ENCODE results near the gene CFDP1.

The CFDP1 gene

DNA sequence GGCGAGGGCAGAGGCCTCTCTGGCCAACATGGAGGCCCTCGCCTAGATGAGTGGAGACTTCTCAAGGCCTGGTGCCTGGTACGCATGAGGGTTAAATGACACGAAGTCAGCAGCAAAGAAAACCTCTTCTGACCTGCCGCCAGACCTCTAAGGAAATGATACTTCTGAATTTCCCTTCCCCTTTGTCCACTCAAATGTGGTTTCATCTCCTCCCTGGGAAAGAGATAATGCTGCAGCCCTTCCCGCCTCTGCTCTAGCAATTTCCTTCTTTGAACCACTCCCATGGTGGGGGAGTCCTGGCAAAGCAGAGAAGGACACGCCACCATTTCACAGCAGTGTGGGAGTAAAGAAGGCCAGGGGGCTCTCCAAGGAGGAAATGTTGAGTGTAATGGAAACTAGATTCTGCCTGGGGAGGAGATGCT, 116.2 kb downstream of the CFDP1 start:
- TF ChIP-seq, protein P1, sequence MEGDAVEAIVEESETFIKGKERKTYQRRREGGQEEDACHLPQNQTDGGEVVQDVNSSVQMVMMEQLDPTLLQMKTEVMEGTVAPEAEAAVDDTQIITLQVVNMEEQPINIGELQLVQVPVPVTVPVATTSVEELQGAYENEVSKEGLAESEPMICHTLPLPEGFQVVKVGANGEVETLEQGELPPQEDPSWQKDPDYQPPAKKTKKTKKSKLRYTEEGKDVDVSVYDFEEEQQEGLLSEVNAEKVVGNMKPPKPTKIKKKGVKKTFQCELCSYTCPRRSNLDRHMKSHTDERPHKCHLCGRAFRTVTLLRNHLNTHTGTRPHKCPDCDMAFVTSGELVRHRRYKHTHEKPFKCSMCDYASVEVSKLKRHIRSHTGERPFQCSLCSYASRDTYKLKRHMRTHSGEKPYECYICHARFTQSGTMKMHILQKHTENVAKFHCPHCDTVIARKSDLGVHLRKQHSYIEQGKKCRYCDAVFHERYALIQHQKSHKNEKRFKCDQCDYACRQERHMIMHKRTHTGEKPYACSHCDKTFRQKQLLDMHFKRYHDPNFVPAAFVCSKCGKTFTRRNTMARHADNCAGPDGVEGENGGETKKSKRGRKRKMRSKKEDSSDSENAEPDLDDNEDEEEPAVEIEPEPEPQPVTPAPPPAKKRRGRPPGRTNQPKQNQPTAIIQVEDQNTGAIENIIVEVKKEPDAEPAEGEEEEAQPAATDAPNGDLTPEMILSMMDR (IDR thresholded peaks at IDR 0.05; ENCODE audit: low read depth, low read length): no peak
- H3K4me3 ChIP-seq (ENCODE audit: low read depth, low read length): no peak overlapping the region

DNA sequence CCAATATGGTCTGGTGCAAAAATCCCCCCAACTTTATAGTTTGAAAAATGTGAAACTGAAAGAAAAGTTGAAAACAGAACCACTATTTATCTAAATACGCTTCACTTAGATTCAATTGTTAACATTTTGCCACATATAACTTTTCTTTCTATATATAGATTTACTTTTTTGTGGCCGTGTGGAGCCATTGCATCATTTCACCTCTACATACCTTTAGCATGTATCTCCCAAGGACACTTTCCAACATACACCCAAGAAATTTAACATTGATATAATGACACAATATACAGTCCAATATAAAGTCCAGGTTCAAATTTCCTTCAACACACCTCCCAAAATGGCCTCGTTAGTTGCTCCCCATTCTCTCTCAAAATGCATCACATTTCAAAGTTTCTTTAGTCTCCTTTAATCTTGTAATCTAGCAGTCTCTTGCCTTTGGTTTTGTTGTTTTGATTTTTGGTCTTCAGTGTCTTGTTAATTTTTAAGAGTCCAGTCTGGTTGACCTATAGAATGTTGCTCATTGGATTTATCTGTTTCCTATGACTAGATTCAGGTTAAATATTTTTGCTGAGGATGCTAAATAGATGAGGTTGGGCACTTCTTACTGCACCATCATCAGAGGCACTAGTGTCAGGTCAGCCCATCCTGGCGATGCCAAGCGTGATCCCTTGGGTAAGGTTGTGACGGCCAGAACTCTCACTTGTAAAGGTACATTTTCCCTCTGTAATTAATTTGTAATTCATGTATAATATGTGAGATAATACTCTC, 117.6 kb downstream of the CFDP1 start:
- TF ChIP-seq, protein P1 (IDR thresholded peaks at IDR 0.05; ENCODE audit: low read depth, low read length): no peak
- H3K4me3 ChIP-seq (ENCODE audit: low read depth, low read length): no peak overlapping the region

DNA sequence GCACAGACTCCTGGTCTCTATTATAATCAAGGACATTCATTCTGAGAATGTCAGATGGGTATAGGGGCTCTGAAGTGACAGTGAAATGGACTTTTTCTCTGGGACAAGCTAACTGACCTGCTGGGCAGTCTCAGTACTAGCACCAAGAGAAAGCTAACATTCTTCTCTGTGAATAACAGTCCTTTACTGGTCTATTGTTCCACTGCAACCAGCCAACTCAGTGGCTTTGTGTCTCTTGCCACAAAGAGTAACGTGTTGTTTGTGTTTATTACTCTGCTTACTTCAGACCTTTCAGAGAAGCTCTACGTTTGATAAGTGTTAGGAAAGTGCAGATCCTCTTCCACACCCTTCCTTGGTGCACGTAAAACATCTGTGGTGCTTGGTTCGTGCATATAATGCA, 120.4 kb downstream of the CFDP1 start:
- H3K4me3 ChIP-seq (ENCODE audit: low read depth, low read length): no peak overlapping the region
- TF ChIP-seq, protein P1 (IDR thresholded peaks at IDR 0.05; ENCODE audit: low read depth, low read length): no peak

DNA sequence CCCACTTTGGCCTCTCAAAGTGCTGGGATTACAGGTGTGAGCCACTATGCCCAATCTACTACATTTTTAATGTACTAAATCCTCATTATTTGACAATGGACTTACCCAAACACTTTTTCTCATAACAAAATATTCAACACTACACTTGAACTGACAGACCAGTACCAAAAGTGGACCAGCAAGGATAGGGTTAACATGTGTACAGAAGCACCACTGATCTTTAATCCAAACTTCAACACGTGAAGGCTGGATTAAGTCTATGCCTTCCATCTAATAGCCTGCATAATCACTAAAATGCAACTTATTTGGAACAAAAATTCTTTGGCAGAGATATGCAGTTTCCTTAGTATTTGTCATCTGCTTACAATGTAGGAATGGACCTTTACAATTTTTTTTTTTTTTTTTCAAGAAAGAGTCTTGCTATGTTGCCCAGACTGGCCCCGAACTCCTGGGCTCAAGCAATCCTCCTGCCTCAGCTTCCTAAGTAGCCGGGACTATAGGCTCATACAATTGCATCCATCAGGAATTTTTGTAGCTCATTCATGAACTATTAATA, 121.8 kb downstream of the CFDP1 start:
- no peak overlapping the region for H3K4me3 ChIP-seq (ENCODE audit: low read depth, low read length)
- TF ChIP-seq, protein P1 (IDR thresholded peaks at IDR 0.05; ENCODE audit: low read depth, low read length): no peak

DNA sequence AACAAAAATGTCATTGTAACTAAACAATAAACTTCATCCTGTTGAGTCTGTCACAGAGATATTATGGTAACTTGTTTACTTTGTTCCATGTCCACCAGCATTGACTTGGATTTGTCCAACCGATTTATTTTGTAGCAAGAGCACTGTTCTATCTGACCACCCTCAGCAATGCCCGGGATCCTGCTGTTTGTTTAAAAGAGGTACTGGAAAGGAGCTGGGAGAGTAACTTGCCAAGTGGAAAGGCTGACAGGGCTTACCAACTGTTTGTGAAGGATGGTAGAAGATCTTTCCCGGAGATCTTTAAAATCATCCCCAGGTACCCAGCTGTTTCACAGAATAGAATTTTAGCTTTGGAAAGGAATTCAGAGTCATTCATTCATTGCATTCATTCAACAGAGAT, 122.8 kb downstream of the CFDP1 start:
- no peak overlapping the region for H3K4me3 ChIP-seq (ENCODE audit: low read depth, low read length)
- TF ChIP-seq, protein P1 (IDR thresholded peaks at IDR 0.05; ENCODE audit: low read depth, low read length): no peak

DNA sequence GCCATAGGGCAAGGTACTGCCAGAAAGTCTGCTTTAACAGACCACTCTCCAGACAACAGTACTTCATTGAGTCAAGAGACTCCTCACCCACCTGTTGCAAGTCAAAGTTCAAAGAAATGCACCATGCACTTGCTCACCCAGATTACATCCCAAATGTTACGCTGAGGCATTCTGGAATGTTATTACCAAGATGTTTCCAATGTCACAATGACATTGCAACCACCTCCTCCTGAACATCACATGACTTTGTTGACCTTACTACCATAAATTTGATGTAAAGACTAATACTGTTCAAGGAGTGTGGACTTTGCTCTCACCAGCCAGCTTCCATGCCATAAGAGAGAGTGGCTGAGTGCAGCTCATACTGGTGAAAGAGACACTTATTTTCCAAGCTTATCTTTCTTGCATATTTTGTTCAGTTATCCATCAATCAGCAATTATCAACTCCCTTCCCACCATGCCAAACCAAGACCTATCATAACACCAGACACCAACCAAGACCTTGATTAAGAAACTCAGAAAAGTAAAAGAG, 123.3 kb downstream of the CFDP1 start:
- H3K4me3 ChIP-seq (ENCODE audit: low read depth, low read length): no peak overlapping the region
- TF ChIP-seq, protein P1 (IDR thresholded peaks at IDR 0.05; ENCODE audit: low read depth, low read length): no peak

DNA sequence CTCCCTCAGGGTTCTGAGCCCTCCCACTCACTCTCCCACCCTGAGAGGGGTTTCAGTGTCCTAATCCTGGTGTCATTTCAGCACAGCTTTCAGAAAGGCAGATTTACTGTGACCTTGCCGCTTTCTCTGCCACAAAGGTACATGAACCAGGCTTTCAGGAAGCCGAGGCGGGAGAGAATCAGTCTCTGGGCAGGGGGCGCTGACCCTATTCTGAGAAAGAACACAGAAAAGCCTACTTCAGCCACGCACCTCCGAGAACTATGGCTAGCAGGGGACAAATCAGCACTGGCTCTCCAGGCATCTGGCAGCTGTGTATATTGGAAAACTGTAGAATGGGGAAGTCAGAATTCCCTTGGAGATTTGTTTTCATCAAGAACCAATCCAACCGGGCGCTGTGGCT, 124.1 kb downstream of the CFDP1 start:
- TF ChIP-seq, protein P1 (IDR thresholded peaks at IDR 0.05; ENCODE audit: low read depth, low read length): no peak
- H3K4me3 ChIP-seq (ENCODE audit: low read depth, low read length): no peak overlapping the region

Measured in WI38 (cell line).